Lung (tissue), 12 donors: ENCODE data around the gene GRPEL1. TPM values are rescaled to one million over a fixed set of nuclear protein-coding genes. Genes with fewer than 3 reads are reported as not detected.

ENCODE experiments used
- ATAC-seq: fragments of 200-7000 bp; cut with Tn5 transposase; one replicate; pipeline ENCODE4 v1.9.1; 2020; ENCODE audit warnings: moderate number of reproducible peaks; ENCODE audit not compliant: insufficient read depth, low FRiP score
- DNase-seq, 3 donors: peaks; one replicate each; pipeline ENCODE4 v3.0.0-alpha.2; 2013 to 2017
- H3K27ac ChIP-seq, 2 donors: one replicate each; pipeline ENCODE4 v1.5.1; 2013; ENCODE audit warnings: mild to moderate bottlenecking in 2 of 2, moderate library complexity in 2 of 2, control low read depth in 1 of 2, inconsistent platforms in 1 of 2, low read depth in 1 of 2, low read length in 1 of 2
- H3K27me3 ChIP-seq, 3 donors: one replicate each; pipeline ENCODE4 v1.5.1; 2013; ENCODE audit warnings: low read length in 2 of 3; ENCODE audit not compliant: control insufficient read depth in 3 of 3, insufficient read depth in 3 of 3
- H3K36me3 ChIP-seq, 4 donors: one replicate each; pipeline ENCODE4 v1.5.1; 2013; ENCODE audit warnings: low read length in 4 of 4, mild to moderate bottlenecking in 1 of 4, moderate library complexity in 1 of 4; ENCODE audit not compliant: control insufficient read depth in 4 of 4, insufficient read depth in 4 of 4
- H3K4me1 ChIP-seq, 5 donors: one replicate each; pipeline ENCODE4 v1.5.1; 2013; ENCODE audit warnings: low read length in 5 of 5, mild to moderate bottlenecking in 2 of 5, moderate library complexity in 1 of 5; ENCODE audit not compliant: control insufficient read depth in 5 of 5, insufficient read depth in 5 of 5
- H3K4me3 ChIP-seq: one replicate; pipeline ENCODE4 v1.5.1; 2013; ENCODE audit warnings: mild to moderate bottlenecking, control low read depth, moderate library complexity
- H3K9ac ChIP-seq, 2 donors: one replicate each; pipeline ENCODE4 v1.5.1; 2013; ENCODE audit warnings: low read length in 2 of 2, control low read depth in 1 of 2; ENCODE audit not compliant: insufficient read depth in 1 of 2
- H3K9me3 ChIP-seq, 4 donors: one replicate each; pipeline ENCODE4 v1.5.1; 2013; ENCODE audit warnings: low read length in 3 of 4, mild to moderate bottlenecking in 1 of 4, moderate library complexity in 1 of 4; ENCODE audit not compliant: control insufficient read depth in 4 of 4, insufficient read depth in 3 of 4
- WGBS, 2 donors: extraction: QIAGEN DNeasy Blood & Tissue Kit; methylation state at CpG; one replicate each; pipeline ENCODE4 v1.1.7; 2013; 5-methylcytosine and 5-hydroxymethylcytosine counted together
- polyA plus RNA-seq, 2 donors: library from polyadenylated mRNA; stranded (reverse); fragments of 200-250 nt; gene quantifications; one replicate each; pipeline ENCODE4 v1.2.1, GENCODE V29; 2013
- total RNA-seq, 2 donors: library from RNA; depleted of rRNA in 1 of 2; stranded (reverse); fragments of >200 nt in 1 of 2; gene quantifications; one replicate each; pipeline ENCODE4 v1.2.1, GENCODE V29; 2014 to 2021
- TF ChIP-seq, protein P1 (sequence below): IDR thresholded peaks from 2 replicates; pipeline ENCODE4 v1.5.1; 2012; ENCODE audit warnings: mild to moderate bottlenecking; ENCODE audit errors: control extremely low read depth, extremely low read depth
- donor health status: control.
- donor health status: control.
- donor health status: Bipolar disorder and iron deficiency.
- donor health status: healthy.
- donor health status: DM: yes; HTN: yes; CAD: no.

The GRPEL1 gene
- total and polyA plus RNA-seq, 4 donors: 13.9 to 39.1 (median 29.3) TPM

GRCh38 chr4:7045961-7046921 is 21.6 kb downstream of the GRPEL1 start:
- peaks cover 7 to 41% (median 16%) of the 10 kb centered on the region in 5 donors for H3K4me1 ChIP-seq
- H3K36me3 ChIP-seq: peaks cover 0 to 6% (median 0%) of the 10 kb centered on the region in 4 donors
- WGBS, 2 donors: 89 to 92% methylated on average over 23 of the region's 23 CpGs
- no peak for ATAC-seq
- no peak overlapping the region for H3K4me3 ChIP-seq
- no peak for DNase-seq
- no peak overlapping the region for H3K27ac ChIP-seq
- TF ChIP-seq, protein P1, sequence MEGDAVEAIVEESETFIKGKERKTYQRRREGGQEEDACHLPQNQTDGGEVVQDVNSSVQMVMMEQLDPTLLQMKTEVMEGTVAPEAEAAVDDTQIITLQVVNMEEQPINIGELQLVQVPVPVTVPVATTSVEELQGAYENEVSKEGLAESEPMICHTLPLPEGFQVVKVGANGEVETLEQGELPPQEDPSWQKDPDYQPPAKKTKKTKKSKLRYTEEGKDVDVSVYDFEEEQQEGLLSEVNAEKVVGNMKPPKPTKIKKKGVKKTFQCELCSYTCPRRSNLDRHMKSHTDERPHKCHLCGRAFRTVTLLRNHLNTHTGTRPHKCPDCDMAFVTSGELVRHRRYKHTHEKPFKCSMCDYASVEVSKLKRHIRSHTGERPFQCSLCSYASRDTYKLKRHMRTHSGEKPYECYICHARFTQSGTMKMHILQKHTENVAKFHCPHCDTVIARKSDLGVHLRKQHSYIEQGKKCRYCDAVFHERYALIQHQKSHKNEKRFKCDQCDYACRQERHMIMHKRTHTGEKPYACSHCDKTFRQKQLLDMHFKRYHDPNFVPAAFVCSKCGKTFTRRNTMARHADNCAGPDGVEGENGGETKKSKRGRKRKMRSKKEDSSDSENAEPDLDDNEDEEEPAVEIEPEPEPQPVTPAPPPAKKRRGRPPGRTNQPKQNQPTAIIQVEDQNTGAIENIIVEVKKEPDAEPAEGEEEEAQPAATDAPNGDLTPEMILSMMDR: no peak
- H3K9ac ChIP-seq: no peak overlapping the region
- H3K27me3 ChIP-seq: no peaks in the 10 kb centered on the region
- no peaks in the 10 kb centered on the region for H3K9me3 ChIP-seq

DNA sequence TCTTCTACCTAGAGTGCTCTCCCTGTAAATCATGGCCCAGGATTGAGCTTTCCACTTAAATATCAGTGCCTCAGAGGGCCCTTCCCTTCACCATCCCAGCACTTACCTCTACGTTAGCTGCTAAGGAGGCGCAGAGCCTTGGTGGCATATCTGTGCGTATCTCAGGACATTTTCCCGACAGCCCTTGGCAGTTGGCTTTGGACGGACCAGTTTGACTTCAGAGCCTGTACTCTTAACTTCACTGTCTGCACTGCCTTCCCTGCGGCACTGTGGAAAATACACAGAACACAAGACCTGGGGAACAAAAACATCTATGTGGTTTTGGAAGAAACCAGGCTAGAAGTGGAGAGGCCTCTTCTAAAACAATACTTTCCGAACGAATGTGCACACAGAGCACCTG is 22.3 kb downstream of the GRPEL1 start:
- no peak for DNase-seq

GRCh38 chr4:7044137-7044930 is 23.5 kb downstream of the GRPEL1 start:
- Histone ChIP-seq H3K9ac (peak overlapping the region in 1 of 2 donors; percentile 69), H3K27me3 (no peaks in the 10 kb centered on the region), H3K9me3 (no peaks in the 10 kb centered on the region), H3K36me3 (peaks cover 0 to 2% (median 0%) of the 10 kb centered on the region in 4 donors), H3K4me3 (peak overlapping the region; percentile 88), H3K27ac (peak overlapping the region; percentile 92 to 97), H3K4me1 (peaks cover 7 to 34% (median 16%) of the 10 kb centered on the region in 5 donors)
- DNase-seq (no peak), ATAC-seq (no peak)
- 21 to 28% methylated on average over 29 of the region's 29 CpGs for WGBS, 2 donors
- TF ChIP-seq, protein P1: no peak

More for the DNA sequence above, 22.3 kb downstream of the GRPEL1 start:
- WGBS, 2 donors: 80 to 94% methylated on average over 8 of the region's 8 CpGs
- ATAC-seq: no peak
- Histone ChIP-seq H3K4me1 (peaks cover 7 to 39% (median 16%) of the 10 kb centered on the region in 5 donors), H3K9me3 (no peaks in the 10 kb centered on the region), H3K27ac (no peak overlapping the region), H3K27me3 (no peaks in the 10 kb centered on the region), H3K9ac (no peak overlapping the region), H3K36me3 (peaks cover 0 to 3% (median 0%) of the 10 kb centered on the region in 4 donors), H3K4me3 (no peak overlapping the region)
- TF ChIP-seq, protein P1: no peak
